Kidney tubule cell (primary cell): ENCODE results near the gene EBF4.

ENCODE experiments used
- DNase-seq: peaks from one replicate; pipeline ENCODE4 v3.0.0-alpha.2; 2018; ENCODE audit warnings: low spot score

Gene EBF4

DNA sequence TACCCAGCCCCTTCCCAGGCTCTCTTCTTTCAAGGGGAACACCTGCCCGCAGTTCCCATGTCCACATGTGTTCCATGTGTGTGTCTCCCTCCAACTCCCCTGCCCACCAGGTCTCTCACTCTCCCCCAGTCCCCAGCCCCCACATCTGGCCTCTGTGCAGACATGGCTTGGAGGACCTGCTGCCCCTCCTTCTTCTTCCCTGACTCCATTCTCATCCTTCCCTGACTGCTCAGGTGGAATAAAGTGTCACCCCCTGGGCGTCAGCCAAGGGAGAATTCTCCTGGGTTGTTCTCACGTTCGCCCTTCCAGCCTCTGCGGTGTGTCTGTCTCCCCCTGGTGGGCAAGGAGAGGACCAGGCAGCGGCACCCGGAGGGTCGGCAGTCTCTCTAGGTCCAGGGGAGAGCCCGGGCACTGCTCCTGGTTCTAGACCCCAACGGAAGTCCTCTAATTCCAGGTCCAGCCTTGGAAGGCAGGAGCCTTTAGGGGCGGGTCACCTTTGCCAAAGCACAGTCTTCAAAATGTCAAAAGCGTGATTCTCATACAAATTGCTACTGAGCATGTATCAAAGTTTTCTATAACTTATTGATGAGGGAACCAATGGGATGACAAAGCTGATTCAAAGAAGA, 50.5 kb downstream of the EBF4 start:
- peak; percentile 82 for DNase-seq

DNA sequence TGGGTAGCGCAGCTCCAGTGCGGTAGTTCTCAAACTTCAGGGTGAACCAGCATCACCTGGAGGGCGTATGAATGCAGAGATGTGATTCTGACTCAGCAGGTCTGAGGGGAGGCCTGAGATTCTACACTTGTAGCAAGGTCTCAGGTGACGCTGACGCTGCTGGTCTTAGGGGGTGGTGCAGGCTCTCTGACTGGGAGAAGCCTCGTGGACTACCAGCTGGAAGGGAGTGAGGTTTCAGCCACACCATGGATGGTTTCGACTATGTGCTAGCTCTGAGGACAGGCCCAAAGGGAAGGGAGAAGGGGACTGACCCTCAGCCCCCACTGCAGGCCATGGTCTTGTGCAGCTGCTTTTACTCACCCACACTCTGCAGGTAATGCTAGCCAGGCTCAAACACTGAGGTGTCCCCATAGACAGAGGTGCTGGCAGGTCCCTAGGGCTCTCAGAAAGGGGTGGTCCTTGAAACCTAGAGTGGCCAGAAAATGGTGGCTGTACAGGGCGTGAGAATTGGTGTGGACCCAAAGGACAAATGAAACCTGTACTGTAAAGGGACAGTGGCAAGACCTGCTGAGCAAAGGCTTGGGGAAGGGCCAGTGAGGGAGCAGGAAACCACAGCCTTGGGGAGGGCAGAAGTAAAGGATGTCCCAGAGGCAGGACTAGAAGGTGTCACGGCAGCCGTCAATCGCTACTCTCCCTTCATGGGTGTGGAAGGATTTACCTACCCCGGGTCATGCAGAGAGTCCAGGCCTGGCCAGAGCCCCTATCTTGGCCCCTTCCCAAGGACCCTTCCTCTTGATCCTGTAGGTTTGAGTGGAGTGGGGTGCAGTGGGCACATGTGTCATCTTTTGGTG, 52.7 kb downstream of the EBF4 start:
- DNase-seq = no peak

DNA sequence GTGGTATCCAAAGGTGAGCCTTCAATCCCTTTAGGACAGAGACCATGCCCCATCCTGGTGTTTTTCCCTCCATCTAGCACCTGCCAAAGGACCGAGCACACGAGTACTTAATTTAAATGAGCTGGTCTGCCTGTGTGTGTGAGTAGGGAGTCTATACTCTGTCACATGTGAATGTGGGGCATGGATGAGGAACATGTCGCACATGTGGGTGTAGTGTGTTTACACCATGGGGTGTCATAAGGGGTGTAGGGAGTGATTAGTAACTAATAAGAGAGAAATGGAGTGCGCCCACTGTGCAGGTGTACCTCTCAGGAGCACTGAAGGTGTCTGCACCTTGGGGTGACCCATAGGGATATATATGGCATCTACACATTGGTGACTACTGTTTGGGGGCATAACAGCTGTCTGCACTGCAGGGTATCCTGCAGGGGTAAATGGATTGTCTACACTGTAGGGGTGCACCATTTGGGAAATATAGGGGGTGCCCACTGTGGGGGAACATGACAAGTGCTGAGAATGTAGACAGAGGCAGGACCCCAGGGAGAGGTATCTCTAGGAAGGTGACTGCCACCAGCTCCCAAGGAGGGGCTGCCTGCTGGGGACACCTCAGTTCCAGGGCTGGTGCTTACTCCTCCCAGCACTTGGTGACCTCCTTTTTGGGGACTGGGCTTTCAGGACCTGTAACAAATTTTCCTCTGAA, 53.5 kb downstream of the EBF4 start:
- no peak for DNase-seq

DNA sequence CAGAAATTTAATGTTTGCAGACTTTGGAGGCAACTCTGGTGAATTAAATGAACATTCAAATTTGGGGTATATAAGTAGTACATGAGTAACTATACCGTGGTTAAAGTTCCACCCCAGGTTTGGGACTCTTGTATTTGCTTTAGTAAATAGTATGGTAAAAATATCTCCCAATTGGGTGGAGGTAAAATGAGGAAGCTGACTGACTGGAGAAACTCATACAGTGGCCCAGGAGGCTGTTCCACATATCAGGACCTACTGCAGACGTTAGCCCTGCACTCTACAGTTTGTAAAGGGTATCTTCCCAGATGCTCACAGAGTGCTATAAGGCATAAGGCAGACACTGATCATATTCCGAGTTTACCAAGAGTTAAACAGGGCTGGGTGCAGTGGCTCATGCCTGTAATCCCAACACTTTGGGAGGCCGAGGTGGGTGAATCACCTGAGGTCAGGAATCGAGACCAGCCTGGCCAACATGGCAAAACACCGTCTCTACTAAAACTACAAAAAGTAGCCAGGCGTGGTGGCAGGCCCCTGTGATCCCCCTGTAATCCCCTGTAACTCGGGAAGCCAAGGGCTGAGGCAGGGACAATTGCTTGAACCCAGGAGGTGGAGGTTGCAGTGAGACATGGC, 54.2 kb downstream of the EBF4 start:
- no peak for DNase-seq

DNA sequence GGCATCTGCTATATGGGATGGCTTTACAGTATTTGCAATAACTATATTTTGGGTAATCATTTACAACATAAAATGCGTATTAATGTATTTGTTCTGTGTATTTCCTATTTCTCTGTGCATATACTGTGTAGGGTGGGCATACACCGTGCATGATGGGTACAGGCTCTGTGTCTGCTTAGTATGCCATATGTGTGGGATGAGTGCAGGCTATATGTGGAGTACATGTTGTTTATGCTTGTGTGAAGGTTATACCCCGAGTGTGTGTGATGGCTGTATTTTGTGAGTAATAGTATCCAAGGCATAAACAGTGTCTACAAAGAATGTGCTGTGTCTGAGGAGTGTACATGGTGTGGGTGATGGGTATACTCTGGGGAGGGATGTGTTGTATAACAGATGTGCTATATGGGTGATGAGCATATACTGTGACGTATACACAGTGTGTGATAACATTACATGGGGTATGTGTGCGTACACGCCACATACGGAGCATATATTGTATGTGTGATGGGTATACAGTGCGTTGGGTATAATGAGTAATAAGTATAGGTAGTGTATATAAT, 55.2 kb downstream of the EBF4 start:
- no peak for DNase-seq

DNA sequence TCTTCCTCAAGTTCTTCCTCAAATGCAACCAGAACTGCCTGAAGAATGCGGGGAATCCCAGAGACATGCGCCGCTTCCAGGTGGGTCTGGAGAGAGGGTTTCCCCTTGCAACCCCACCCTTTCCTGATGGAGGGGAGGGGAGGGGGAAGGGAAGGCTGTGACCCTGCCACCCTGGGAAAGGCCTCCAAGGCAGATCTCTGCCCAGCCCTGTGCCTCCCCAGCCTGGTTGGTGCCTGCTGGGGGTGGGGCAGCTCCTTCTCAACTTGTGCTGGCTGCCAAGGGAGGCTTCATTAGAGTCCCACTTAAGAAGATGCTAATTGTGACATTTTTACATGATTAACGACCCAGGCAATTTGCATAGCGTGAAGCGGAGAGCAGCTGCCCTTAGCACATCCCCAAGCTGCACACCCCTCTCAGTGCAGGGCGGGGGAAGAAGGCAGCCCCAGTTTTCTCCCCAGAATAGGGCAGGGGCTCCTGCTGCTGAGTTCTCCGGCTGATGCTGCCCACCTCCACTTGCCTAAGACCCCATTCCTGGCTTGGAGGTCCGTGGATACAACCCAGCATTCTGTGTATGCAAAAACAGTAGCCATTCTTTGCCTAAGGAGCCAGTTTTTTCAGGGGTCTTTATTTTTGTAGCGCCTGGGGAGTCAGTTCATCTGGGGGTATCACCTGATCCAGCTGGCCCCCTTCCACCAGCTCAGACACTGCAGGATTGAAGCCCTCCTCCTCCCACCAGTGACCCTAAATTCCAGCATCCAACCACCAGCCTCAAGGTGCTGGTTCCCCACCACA, 56.2 kb downstream of the EBF4 start:
- no peak for DNase-seq

DNA sequence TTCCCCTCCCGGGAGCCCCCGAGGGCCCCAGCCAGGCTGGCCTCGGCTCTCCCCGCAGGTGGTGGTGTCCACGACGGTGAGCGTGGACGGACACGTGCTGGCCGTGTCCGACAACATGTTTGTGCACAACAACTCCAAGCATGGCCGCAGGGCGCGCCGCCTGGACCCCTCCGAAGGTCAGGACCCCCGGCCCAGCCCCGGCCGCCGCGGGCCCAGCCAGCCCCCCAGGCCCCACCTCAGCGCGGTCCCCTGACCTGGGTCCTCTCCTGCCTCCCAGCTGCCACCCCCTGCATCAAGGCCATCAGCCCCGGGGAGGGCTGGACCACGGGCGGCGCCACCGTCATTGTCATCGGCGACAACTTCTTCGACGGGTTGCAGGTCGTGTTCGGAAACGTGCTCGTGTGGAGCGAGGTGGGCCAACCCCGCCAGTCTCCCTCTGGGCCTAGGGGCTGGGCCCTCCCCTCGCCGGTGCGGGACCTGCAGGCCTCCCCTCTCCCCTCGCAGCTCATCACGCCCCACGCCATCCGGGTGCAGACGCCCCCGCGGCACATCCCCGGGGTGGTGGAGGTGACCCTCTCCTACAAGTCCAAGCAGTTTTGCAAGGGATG, 56.9 kb downstream of the EBF4 start:
- DNase-seq = no peak

DNA sequence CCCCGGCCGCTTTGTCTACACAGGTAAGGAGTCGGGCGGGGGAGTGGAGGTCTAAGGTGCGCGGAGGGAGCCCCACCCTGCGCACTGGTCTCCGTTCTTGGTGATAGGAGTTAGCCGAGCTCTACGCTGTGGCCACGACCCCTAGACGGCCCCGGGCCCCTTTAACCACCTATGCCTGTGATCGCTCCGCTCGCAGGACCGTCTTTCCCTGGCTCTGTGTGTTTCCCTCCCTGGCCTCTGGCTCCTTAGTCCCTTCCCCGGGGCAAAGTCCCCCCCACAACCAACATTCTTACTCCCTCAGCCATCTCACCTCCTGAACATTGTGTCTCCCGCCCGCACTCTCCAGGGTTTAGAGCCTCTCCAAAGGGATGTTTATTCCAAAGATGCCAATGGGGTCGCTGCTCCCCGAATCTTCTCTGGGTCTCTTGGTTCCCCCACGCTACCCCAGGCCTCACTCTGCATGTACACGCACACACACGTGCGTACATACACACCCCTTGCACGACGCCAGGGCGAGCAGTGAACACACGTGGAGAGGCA, 57.4 kb downstream of the EBF4 start:
- no peak for DNase-seq

DNA sequence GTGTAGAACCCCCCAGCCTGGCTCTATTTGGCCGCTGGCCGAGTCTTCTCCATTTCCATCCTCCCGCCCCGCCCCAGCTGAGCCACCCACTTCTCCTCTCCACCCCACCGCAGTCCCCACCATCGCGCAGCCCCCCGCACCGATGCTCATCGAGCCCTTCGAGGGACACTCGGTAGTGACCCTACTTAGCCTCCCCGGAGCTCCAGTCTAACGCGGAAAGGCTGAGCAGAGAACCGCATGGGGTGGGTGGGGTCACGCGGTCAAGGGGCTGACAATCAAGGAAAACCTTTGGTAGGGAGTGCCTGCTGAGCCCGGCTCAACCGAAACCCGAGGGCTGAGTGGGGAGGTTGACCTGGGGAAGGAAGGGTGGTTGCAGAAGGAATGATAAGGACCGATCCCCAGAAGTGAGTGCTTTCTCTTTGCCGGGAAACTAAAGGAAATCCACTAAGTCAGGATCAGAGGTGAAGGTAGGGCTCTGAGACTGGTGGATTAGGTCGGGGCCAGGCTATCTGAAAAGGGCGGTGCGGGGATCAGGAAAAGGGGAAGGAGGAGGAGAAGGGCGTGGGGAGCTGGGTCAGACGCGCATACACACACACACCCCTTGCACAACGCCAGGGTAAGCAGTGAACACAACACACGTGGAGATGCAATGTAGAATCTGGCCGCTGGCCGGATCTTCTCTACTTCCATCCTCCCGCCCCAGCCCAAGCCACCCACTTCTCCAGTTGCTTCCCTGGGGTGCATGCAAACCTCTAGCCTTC, 58.1 kb downstream of the EBF4 start:
- peak; percentile 8 for DNase-seq

DNA sequence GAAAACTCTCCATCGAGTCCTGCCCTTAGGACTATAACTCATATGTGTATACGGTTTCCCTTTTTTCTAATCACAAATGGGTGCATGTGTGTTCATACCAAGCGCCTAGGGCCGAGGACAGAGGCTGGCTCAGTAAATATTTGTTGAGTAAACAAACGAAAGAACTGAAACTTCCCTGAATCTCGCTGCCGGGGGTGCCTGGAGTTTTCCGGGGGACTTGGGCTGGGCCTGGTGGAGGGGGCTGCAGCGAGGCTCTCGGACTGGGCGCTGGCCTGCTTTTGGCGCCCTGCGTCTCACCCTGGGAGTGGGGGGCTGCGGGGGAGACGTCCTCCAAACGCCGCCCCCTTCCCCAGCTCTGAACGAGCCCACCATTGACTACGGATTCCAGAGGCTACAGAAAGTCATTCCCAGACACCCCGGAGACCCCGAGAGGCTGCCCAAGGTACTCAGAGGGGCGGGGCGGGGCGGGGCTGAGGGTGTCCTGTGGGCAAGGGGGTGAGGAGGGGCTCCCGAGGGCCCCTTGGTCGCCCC, 58.8 kb downstream of the EBF4 start:
- DNase-seq = no peak

DNA sequence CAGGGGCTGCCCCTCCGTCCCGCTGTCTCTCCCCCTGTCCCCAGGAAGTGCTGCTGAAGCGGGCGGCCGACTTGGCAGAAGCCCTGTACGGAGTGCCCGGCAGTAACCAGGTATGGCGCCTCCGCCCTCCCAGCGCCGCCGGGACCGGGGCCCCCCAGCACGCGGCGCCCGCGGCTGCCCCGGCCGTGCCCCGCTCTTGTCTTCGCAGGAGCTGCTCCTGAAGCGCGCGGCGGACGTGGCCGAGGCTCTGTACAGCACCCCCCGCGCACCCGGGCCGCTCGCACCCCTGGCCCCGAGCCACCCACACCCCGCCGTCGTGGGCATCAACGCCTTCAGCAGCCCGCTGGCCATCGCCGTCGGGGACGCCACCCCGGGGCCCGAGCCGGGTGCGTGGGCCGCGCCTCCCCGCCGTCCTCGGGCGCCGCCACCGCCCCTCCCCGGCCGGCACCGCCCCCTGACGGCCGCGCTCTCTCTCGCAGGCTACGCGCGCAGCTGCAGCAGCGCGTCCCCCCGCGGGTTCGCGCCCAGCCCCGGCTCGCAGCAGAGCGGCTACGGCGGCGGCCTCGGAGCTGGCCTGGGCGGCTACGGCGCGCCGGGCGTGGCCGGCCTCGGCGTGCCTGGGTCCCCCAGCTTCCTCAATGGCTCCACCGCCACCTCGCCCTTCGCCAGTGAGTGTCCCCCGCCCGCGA, 59.4 kb downstream of the EBF4 start:
- DNase-seq = no peak

DNA sequence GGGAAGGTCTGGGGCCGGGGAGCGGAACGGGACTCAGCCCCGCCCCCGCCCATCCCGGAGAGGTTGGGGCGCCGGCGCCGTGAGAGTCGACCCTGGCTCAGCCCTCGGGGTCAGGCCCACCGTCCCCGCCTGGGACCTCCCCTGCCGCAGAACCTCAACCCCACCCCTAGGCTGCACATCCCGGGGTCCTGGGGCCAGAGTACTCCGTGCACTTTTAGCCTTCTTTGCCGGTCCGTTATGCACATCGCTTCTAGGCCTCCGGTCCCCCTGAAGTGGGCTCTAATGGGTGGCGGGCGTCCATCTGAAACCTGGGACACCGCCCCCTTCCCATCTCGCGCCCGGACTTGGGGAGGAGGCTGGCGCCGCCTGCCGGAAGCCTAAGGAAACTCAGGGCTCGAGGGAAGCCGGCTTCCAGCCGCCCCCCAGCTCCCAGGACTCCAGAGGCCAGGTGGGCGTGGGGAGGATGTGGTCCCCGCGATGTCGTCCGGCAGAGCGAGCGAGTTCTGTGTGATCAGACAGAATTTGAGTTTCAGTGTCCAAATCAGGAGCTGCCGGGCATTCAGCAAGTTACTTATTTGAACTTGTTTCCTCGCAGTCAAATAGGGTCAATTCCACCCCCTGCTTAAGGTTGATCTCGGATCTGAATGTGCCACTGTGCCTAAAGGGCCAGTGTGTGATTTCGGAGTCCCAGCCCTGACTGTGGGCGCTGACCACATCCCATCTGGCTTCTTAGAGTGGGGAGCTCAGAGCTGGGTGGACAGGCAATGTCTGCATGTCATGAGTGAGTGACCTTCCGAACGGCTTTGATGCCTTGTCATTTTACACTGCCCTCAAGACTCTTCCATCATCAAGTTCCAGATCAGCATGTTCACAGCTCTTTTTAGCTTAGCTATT, 60.2 kb downstream of the EBF4 start:
- peak; percentile 33 for DNase-seq

DNA sequence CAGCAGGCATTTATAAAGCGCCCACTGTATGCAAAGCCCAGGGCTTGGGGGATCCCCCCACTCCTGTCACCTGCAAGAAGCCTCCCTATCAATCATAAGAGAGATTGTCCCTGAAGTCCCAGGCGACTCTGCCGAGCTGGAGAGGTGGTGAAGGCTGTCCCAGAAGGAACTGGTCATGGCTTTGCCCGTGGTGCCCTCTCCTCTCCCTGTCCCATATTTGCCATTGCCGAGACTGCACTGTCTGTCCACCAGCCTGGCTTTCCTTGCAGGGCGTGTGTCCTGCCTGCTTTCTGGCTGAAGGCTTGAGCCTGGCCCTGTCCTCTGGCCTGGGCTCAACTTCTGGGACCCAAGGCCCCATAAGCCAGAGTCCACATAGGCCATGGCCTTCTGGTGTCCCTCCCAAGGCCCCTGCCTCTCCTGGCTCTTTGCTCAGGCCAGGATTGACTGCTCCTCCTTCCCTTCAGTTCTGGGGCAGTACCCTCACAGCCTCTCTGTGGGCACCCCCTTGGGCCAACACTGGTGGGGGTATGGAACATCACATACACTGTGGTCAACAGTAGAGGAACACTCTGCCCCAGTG, 61.0 kb downstream of the EBF4 start:
- no peak for DNase-seq

DNA sequence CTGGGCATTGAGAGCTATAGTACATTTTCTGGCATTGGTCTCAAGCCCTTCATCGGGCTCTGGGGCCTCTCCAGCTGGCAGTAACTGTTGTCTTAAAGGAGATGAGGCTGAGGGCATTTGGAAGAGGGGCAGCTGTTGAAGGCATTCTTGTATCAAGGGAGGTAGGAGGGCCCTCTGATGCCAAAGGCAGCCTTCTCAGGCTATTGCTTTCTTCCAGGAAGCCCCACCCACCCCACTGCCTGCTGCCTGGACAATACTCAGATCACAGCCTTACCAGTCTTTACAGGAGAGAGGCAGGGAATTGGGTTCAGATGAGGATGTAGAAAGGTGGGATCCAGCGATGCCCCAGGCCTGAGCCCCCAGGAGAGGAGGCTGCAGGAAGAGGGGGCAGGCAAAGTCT, 61.8 kb downstream of the EBF4 start:
- no peak for DNase-seq

DNA sequence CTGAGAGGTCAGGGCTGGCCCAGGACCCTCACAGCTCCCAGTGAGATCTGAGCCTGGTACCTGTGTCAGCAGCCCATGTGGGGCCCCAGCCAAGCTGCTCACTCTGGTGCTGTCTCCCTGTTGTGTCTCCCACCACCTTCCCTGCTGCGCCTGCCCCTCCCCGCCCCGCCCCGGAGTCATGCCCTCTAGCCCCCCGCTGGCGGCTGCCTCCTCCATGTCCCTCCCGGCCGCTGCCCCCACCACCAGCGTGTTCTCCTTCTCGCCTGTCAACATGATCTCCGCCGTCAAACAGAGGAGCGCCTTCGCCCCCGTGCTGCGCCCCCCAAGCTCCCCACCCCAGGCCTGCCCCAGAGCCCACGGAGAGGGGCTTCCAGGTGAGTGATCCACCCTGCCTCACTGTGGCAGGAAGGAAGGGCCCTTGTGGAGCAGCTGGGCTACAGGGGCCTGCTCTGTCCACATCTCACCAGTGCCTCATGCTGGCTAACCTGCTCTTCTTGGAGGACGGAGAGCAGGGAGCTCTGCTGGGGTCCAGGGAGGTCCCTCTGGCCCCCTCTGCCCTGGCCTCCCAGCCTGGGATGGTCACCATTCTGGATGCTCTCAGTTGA, 63.0 kb downstream of the EBF4 start:
- DNase-seq = no peak

DNA sequence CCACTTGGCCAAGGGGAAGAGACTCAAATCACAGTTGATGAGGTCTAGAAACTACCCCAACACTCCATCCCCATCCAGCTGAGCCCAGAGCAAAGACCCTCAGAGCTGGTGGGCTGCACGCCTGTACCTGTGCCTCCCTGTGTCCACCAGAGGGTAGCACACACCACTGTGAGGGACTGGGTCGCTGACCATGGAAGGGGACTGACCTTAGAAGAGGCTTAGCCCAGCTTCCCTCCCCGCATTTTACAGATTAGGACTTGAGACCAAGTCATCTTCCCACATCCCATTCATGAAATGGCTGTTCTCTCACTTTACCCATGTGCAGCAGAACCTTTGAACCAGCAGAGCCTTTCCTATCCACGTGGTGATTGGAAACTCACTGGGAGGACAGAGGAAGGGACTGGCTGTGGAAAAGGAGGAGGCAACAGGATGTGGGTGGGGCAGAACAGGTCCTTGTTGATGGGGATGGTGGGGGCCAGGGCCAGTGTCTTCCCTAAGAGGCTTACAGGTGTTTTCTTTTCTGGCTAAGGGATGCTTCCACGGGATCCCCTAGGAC, 63.6 kb downstream of the EBF4 start:
- peak; percentile 30 for DNase-seq

DNA sequence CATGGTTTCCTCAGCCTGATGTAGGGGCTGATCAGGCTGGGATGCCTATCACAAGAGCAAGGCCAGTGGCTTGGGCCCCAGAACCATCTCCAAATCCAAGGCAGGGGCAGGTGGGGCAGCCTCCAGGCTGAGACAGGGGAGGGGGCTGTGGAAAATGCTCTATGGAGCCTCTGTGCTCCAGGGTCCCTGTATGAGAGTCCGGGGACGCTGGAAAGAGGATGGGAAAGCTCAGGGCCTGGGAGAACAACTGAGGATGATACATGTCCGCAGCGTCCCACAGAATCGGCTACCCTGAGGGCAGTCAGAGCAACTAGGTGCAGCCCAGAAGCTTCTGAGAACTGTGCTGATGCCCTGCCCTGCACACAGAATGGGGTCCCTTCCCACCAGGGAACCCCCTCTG, 64.4 kb downstream of the EBF4 start:
- no peak for DNase-seq
